Calu3 (cell line): ENCODE data around the gene PLEKHA8. TPM values are rescaled to one million over a fixed set of nuclear protein-coding genes. Genes with fewer than 3 reads are reported as not detected.

Experiments
- BruUV-seq: library from RNA; stranded (reverse); fragments of 400-500 nt; replicated peaks from 2 replicates; lab custom pipeline; 2021; lab: Mats Ljungman, UMichigan
- CTCF ChIA-PET: fragments of 300-600 bp; sonication (Branson Sonifier 250); formaldehyde crosslinking; loops from one replicate; lab custom pipeline; 2022; ENCODE audit warnings: antibody characterized with exemption; lab: Charles Lee
- DNase-seq: peaks from one replicate; pipeline ENCODE4 v3.0.0; 2022
- H3K27ac Mint-ChIP-seq: one replicate; pipeline ENCODE4 v1.8.0; 2022; ENCODE audit warnings: mixed read lengths; ENCODE audit not compliant: unreplicated experiment
- H3K27me3 Mint-ChIP-seq: one replicate; pipeline ENCODE4 v1.8.0; 2022; ENCODE audit warnings: mixed read lengths; ENCODE audit not compliant: unreplicated experiment
- H3K36me3 Mint-ChIP-seq: one replicate; pipeline ENCODE4 v1.8.0; 2022; ENCODE audit warnings: mild to moderate bottlenecking, moderate library complexity, mixed read lengths; ENCODE audit not compliant: insufficient read depth, unreplicated experiment
- H3K4me1 Mint-ChIP-seq: one replicate; pipeline ENCODE4 v1.8.0; 2022; ENCODE audit warnings: mild to moderate bottlenecking, low read depth, mixed read lengths; ENCODE audit not compliant: unreplicated experiment
- H3K4me3 Mint-ChIP-seq: one replicate; pipeline ENCODE4 v1.8.0; 2022; ENCODE audit warnings: mild to moderate bottlenecking, low read depth, moderate library complexity, mixed read lengths; ENCODE audit not compliant: unreplicated experiment
- H3K9me3 Mint-ChIP-seq: one replicate; pipeline ENCODE4 v1.8.0; 2022; ENCODE audit warnings: low read depth, mixed read lengths; ENCODE audit not compliant: unreplicated experiment
- CTCF ChIP-seq: fragments of 200-600 bp; IDR thresholded peaks from one replicate; pipeline ENCODE4 v1.8.0; 2022; ENCODE audit warnings: antibody characterized with exemption; ENCODE audit not compliant: unreplicated experiment
- intact Hi-C: fragments of 100-400 bp; cut with micrococcal nuclease; formaldehyde crosslinking; loops from one replicate; pipeline ENCODE4 v1.10.0; 2022; ENCODE audit not compliant: unreplicated experiment
- total RNA-seq: library from RNA; stranded (reverse); gene quantifications from 2 replicates; pipeline ENCODE4 v1.2.3, GENCODE V29; 2022

The PLEKHA8 gene
- total RNA-seq, 1 experiment from 2014 or later: 27.6 TPM

- no TSS peak for BruUV-seq
- H3K36me3 Mint-ChIP-seq: no peaks in the 10 kb centered on the region
- TF ChIP-seq CTCF: no peak
- no peak for DNase-seq
- CTCF ChIA-PET: interaction anchor here (0.7 to 0.9 kb wide), 3 partner anchors 13 to 22 kb away, joined by 3 read pairs; no protein-coding TSS in a partner anchor
- H3K27me3 Mint-ChIP-seq: no peaks in the 10 kb centered on the region
- H3K4me1 Mint-ChIP-seq: no peaks in the 10 kb centered on the region
- no peak overlapping the region for H3K4me3 Mint-ChIP-seq
- H3K9me3 Mint-ChIP-seq: peaks cover 5% of the 10 kb centered on the region
- intact Hi-C loops: no loop called here
- H3K27ac Mint-ChIP-seq: no peak overlapping the region
Observed at GRCh38 chr7:30178748-30179436, 150.7 kb downstream of the PLEKHA8 start.

Other genes starting within 250 kb of the PLEKHA8 start
- 4.9 and 6.4 TPM in 2 replicates for gene WIPF3, start 221.9 kb upstream of the PLEKHA8 start, total RNA-seq
- 116 and 130 TPM in 2 replicates for gene SCRN1, start 38.6 kb upstream of the PLEKHA8 start, total RNA-seq
- gene FKBP14, start 1.7 kb upstream of the PLEKHA8 start, total RNA-seq: 26.2 and 30.5 TPM in 2 replicates
- 6.4 and 6.5 TPM in 2 replicates for gene MTURN, start 106.6 kb downstream of the PLEKHA8 start, total RNA-seq